WI38 (cell line): ENCODE measurements around the gene NGDN.
"Not testable (repeated sequence)": the region's sequence is repeated elsewhere in the genome, so short reads cannot be mapped to it uniquely, and the experiment has no call there.

ENCODE experiments used
- H3K4me3 ChIP-seq: 2 replicates; pipeline ENCODE4 v1.5.1; 2011; ENCODE audit warnings: low read depth, mild to moderate bottlenecking, control low read depth, low read length
- CTCF ChIP-seq: IDR thresholded peaks from 2 replicates; pipeline ENCODE4 v1.5.1; 2012; ENCODE audit warnings: low read depth, mild to moderate bottlenecking, control low read depth, low read length

NGDN gene

DNA sequence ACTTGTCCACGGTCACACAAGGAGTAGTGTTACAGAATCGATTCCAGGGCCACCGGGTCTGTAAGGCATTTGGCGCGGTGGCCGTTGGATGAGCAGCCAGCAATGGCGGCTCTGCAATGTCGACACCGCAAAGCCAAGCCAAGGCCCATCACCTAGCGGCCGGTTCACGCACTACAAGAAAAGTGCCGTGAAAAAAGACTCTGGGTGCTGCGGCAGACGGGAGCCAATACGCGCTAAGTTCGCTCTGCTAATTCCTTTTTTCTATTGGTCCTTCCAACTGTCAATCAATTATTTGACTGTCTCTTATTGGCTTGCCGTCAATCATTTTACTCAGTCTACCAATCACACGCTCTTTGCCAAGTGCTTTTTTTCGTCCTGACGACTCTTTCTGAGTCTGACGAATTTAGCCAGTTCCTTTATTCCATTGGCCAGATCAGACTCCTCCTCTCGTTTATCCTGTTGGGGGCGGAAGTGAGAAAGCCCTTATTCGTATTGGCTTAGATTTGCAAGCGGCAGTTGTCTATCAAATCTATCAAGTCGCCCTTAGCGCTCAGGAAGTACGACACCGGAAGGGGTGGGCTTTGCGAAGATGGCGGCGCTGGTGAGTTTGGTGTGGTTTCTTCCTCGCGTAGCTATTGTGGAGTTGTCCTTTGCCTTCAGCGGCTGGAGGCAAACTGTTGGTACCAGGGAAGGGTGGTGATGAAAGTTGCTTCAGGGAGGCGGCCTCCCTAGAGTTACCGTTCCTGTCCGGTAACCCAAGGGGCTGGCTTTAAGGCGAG lies at the start of gene NGDN:
Gene NGDN, plus strand, starts transcription at position 577 of the 779 bp plus-strand sequence. Its CDS starts 13 bp downstream, at position 590.
- H3K4me3 ChIP-seq: peak within 1 kb of the TSS; percentile 99
- peak; percentile 72 for TF ChIP-seq CTCF

DNA sequence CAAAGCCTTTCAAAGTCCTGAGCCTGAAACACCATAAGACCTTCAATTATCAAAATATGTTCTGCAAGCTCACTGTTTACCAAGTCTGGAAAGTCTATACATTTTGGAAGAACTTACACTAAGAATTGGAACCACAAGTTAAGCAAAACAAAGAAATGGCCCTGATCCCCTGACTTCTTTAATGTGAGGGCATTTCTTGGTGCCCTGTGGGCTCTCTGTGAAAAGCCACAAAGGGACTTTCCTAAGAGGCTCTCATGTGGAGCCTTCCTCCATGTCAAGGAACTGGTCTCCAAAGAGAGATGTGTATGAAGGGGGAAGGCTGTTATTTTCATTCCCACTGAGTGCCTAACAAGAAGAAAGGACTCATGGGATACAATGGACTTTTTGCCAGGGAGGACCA lies 47.9 kb upstream of the NGDN start:
- H3K4me3 ChIP-seq: no peak overlapping the region
- TF ChIP-seq CTCF: no peak

GRCh38 chr14:23423657-23424056 lies 45.8 kb upstream of the NGDN start:
- H3K4me3 ChIP-seq: no peak overlapping the region
- no peak for TF ChIP-seq CTCF

- H3K4me3 ChIP-seq: no peak overlapping the region
- TF ChIP-seq CTCF: no peak
These were observed 44.3 kb upstream of the NGDN start for GRCh38 chr14:23425169-23425568.

GRCh38 chr14:23425798-23426197 lies 43.7 kb upstream of the NGDN start:
- not testable (repeated sequence) for H3K4me3 ChIP-seq

- TF ChIP-seq CTCF: no peak
- no peak overlapping the region for H3K4me3 ChIP-seq
These were observed 40.6 kb upstream of the NGDN start for GRCh38 chr14:23428686-23429495.

DNA sequence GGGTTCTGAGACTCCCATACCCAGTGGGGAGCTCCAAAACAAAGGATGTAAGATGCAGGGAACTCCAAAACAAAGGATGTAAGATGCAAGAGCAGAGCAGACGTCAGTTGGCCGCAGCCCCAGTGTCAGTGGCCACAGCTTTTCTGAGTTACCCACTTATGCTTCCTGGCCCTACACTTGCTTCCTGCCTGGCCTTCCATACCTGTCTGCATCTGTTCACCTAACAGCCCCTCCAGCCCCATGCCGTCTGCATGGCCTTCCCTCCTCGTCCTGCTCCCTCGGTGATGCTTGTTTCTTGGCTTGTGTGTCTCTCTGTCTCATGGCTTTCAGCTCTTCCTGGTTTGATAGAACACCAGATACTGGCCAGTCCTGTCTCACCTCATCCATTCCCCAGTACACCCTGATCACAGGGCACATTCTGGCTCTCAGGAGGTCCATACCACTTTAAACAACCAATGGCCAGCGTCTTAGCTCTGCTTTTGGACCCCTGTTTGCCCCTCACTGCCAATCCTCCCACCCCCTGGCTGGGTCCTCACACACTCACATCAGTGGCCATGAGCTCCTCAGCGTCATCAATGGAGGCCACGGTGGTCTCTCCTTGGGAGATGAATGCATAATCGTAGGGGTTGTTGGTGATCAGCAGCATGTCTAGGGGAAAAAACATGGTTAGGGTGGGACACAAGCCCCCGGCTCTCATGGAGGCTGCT lies 39.3 kb upstream of the NGDN start:
- TF ChIP-seq CTCF: no peak
- H3K4me3 ChIP-seq: no peak overlapping the region
